B cell (primary cell): ENCODE results near the gene ID1. TPM values are rescaled to one million over a fixed set of nuclear protein-coding genes. Genes with fewer than 3 reads are reported as not detected.

Experiments
- ATAC-seq: fragments of 200-7000 bp; cut with Tn5 transposase; one replicate; pipeline ENCODE4 v1.10.0; 2021; ENCODE audit warnings: low read depth, mild to moderate bottlenecking, moderate number of reproducible peaks, moderate library complexity
- CTCF ChIA-PET: fragments of 350-600 bp; sonication (Branson Sonifier 250); formaldehyde crosslinking; loops from one replicate; lab custom pipeline; 2021; ENCODE audit warnings: antibody characterized with exemption, inconsistent platforms; lab: Charles Lee
- POLR2A ChIA-PET: fragments of 350-600 bp; sonication (Branson Sonifier 250); formaldehyde crosslinking; loops from one replicate; lab custom pipeline; 2021; ENCODE audit warnings: antibody characterized with exemption; lab: Charles Lee
- DNase-seq: peaks from one replicate; pipeline ENCODE4 v3.0.0; 2013
- H2AFZ ChIP-seq: 2 replicates; pipeline ENCODE4 v1.6.1; 2012; ENCODE audit warnings: mild to moderate bottlenecking, low read depth, low read length; ENCODE audit not compliant: insufficient read depth, poor library complexity, severe bottlenecking
- H3K27ac ChIP-seq, 2 donors: 1 replicate in 1 of 2; 2 replicates in 1 of 2; pipeline ENCODE4 v1.5.1; 2012 to 2013; ENCODE audit warnings: low read length in 2 of 2, mild to moderate bottlenecking in 2 of 2, moderate library complexity in 1 of 2
- H3K27me3 ChIP-seq, 4 experiments: fragments of 200-600 bp in 1 of 4; sonication (generic) in 1 of 4; replicated peaks in 1 of 4; 1 replicate in 2 of 4; 2 replicates in 2 of 4; pipeline versions ENCODE4 v1.6.1 to v1.7.0; 2013 to 2016; ENCODE audit warnings: low read length in 3 of 4, mild to moderate bottlenecking in 2 of 4, mixed read lengths in 1 of 4, moderate library complexity in 1 of 4; ENCODE audit not compliant: insufficient read depth in 4 of 4, control insufficient read depth in 3 of 4; ENCODE audit errors: control extremely low read depth in 1 of 4
- H3K36me3 ChIP-seq, 2 experiments: replicated peaks in 1 of 2; 1 replicate in 1 of 2; 2 replicates in 1 of 2; pipeline versions ENCODE4 v1.6.1 to v1.7.1; 2013; ENCODE audit warnings: low read length in 1 of 2; ENCODE audit not compliant: insufficient read depth in 2 of 2, control insufficient read depth in 1 of 2; ENCODE audit errors: control extremely low read depth in 1 of 2, extremely low read depth in 1 of 2
- H3K4me1 ChIP-seq, 2 donors: fragments of 200-600 bp in 1 of 2; sonication (generic) in 1 of 2; 1 replicate in 1 of 2; 2 replicates in 1 of 2; pipeline versions ENCODE4 v1.5.1 to v1.6.1; 2013 to 2017; ENCODE audit warnings: low read length in 2 of 2; ENCODE audit not compliant: control insufficient read depth in 2 of 2, insufficient read depth in 2 of 2
- H3K4me2 ChIP-seq: replicated peaks from 2 replicates; pipeline ENCODE3; 2012; ENCODE audit warnings: mild to moderate bottlenecking, low read depth, low read length; ENCODE audit not compliant: poor library complexity, severe bottlenecking
- H3K4me3 ChIP-seq, 5 experiments: fragments of 200-600 bp in 1 of 5; sonication (generic) in 1 of 5; 1 replicate in 3 of 5; 2 replicates in 2 of 5; pipeline versions ENCODE4 v1.5.1 to v1.7.0; 2011 to 2016; ENCODE audit warnings: low read length in 4 of 5, mild to moderate bottlenecking in 4 of 5, low read depth in 2 of 5, control low read depth in 1 of 5, moderate library complexity in 1 of 5; ENCODE audit not compliant: insufficient read depth in 1 of 5; ENCODE audit errors: control extremely low read depth in 1 of 5, extremely low read depth in 1 of 5
- H3K79me2 ChIP-seq: fragments of 200-600 bp; sonication (generic); one replicate; pipeline ENCODE4 v1.6.0; 2016; ENCODE audit warnings: low read length; ENCODE audit not compliant: control insufficient read depth, insufficient read depth
- H3K9ac ChIP-seq: fragments of 200-600 bp; sonication (generic); 2 replicates; pipeline ENCODE4 v1.6.1; 2017; ENCODE audit warnings: mild to moderate bottlenecking, low read length, moderate library complexity
- H3K9me3 ChIP-seq, 3 donors: one replicate each; pipeline versions ENCODE4 v1.6.1 to v1.7.1; 2013; ENCODE audit warnings: low read length in 2 of 3; ENCODE audit not compliant: control insufficient read depth in 2 of 3, insufficient read depth in 1 of 3; ENCODE audit errors: control extremely low read depth in 1 of 3
- H4K20me1 ChIP-seq: 2 replicates; pipeline ENCODE4 v1.6.0; 2012; ENCODE audit warnings: mild to moderate bottlenecking, low read length; ENCODE audit not compliant: insufficient read depth, control insufficient read depth, poor library complexity, severe bottlenecking
- H3K27ac Mint-ChIP-seq: one replicate; pipeline ENCODE4 v1.8.0; 2021; ENCODE audit warnings: mixed read lengths
- H3K27me3 Mint-ChIP-seq: one replicate; pipeline ENCODE4 v1.8.0; 2021; ENCODE audit warnings: mixed read lengths
- H3K4me1 Mint-ChIP-seq: one replicate; pipeline ENCODE4 v1.8.0; 2021; ENCODE audit warnings: mixed read lengths
- H3K4me3 Mint-ChIP-seq: one replicate; pipeline ENCODE4 v1.8.0; 2021; ENCODE audit warnings: mixed read lengths
- H3K9me3 Mint-ChIP-seq: one replicate; pipeline ENCODE4 v1.8.0; 2022; ENCODE audit warnings: mixed read lengths; ENCODE audit not compliant: insufficient read depth
- CTCF ChIP-seq: fragments of 200-600 bp; IDR thresholded peaks from one replicate; pipeline ENCODE4 v1.8.0; 2022; ENCODE audit warnings: antibody characterized with exemption, mild to moderate bottlenecking
- EZH2 ChIP-seq: IDR thresholded peaks from 2 replicates; pipeline ENCODE4 v1.6.1; 2012; ENCODE audit warnings: borderline replicate concordance, low read depth, mild to moderate bottlenecking, moderate library complexity, low read length; ENCODE audit not compliant: insufficient read depth, poor library complexity, severe bottlenecking
- WGBS: methylation state at CpG from one replicate; pipeline ENCODE4 v1.1.5; 2013; ENCODE audit warnings: missing lambda C conversion rate; ENCODE audit not compliant: insufficient coverage; 5-methylcytosine and 5-hydroxymethylcytosine counted together
- intact Hi-C: fragments of 100-400 bp; cut with micrococcal nuclease; formaldehyde crosslinking; loops from one replicate; pipeline ENCODE4 v1.10.0; 2022
- polyA plus RNA-seq: library from polyadenylated mRNA; depleted of rRNA; stranded (reverse); fragments of >200 nt; gene quantifications from 2 replicates; pipeline ENCODE4 v1.2.3, GENCODE V29; 2012
- total RNA-seq, 2 donors: library from RNA; stranded (reverse); fragments of 120-200 nt in 1 of 2; gene quantifications; 1 replicate in 1 of 2; 2 replicates in 1 of 2; pipeline versions ENCODE4 v1.2.3 to v1.2.4, GENCODE V29; 2013 to 2022

Gene ID1
- total and polyA plus RNA-seq, 2 donors (not counting 1 experiment from before 2014, with no cell fraction given): 4.4 to 68.2 TPM

DNA sequence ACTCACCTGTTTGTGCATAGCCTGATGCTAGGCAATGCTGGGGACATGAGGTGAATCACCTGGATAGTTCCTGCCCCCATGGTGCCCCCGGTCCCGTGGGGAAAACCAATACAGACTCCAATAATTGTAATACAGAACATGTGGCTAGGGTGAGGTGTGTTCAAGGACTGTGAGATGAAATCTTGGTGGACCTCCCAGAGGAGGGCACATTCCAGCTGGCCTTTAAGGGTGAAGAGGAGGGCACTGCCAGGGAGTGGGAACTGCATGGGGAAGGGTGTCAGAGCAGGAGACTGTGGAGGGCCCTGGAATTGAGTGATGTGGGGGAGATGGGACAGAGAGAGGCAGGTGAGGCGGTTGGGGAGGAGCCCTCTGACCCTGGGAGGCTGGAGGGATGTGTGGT is 35.2 kb downstream of the ID1 start:
- Histone ChIP-seq H3K4me3 (no peak overlapping the region), H3K9ac (no peak overlapping the region), H3K4me1 (no peaks in the 10 kb centered on the region), H3K36me3 (no peaks in the 10 kb centered on the region), H2AFZ (no peak overlapping the region), H3K27ac (no peak overlapping the region), H4K20me1 (no peaks in the 10 kb centered on the region), H3K27me3 (no peaks in the 10 kb centered on the region), H3K79me2 (no peaks in the 10 kb centered on the region), H3K4me2 (no peak overlapping the region), H3K9me3 (no peaks in the 10 kb centered on the region)
- ChIA-PET CTCF (interaction anchor here (0.8 to 1.3 kb wide), 2 partner anchors 21 to 71 kb away, joined by 3 to 4 read pairs; no protein-coding TSS in a partner anchor), POLR2A (no interaction called here)
- Mint-ChIP-seq H3K9me3 (no peaks in the 10 kb centered on the region), H3K4me3 (no peak overlapping the region), H3K27me3 (peaks cover 8% of the 10 kb centered on the region), H3K27ac (no peak overlapping the region), H3K4me1 (no peaks in the 10 kb centered on the region)
- whole genome bisulfite sequencing: no CpG with 5 or more reads among the region's 3 CpGs
- no peak for DNase-seq
- no peak for ATAC-seq
- intact Hi-C loops: no loop called here
- TF ChIP-seq EZH2: no peak

DNA sequence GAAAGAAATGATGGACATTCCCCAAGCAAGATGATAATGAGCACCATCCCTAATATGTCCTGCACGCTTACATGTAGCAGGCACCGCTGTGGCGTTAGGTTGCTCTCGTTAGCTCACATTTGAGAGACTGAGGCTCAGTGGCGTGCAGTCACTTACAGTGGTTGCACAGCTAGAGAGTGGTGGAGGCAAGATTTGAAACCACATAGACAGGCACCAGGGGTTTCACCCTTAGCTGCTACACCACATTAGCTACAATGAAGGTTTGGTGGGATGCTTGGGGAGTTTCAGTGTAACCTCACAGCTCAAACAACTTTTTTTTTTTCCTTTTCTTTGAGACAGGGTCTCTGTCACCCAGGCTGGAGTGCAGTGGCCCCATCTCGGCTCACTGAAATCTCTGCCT is 36.3 kb downstream of the ID1 start:
- H3K9me3 ChIP-seq: no peaks in the 10 kb centered on the region
- ATAC-seq (no peak), DNase-seq (no peak)
- H4K20me1 ChIP-seq: no peaks in the 10 kb centered on the region
- ChIA-PET POLR2A (no interaction called here), CTCF (interaction anchor here (0.8 to 1.3 kb wide), 3 partner anchors 8 to 72 kb away, joined by 3 read pairs; no protein-coding TSS in a partner anchor)
- H3K27me3 ChIP-seq: no peaks in the 10 kb centered on the region
- Mint-ChIP-seq H3K27ac (no peak overlapping the region), H3K4me1 (no peaks in the 10 kb centered on the region), H3K4me3 (no peak overlapping the region), H3K27me3 (peaks cover 8% of the 10 kb centered on the region), H3K9me3 (no peaks in the 10 kb centered on the region)
- no peak overlapping the region for H2AFZ ChIP-seq
- no peaks in the 10 kb centered on the region for H3K4me1 ChIP-seq
- TF ChIP-seq CTCF (no peak), EZH2 (no peak)
- intact Hi-C loops: no loop called here
- 83% methylated on average over 2 of the region's 6 CpGs for WGBS
- no peaks in the 10 kb centered on the region for H3K36me3 ChIP-seq
- H3K27ac ChIP-seq: no peak overlapping the region
- no peak overlapping the region for H3K4me2 ChIP-seq
- H3K4me3 ChIP-seq: no peak overlapping the region
- no peak overlapping the region for H3K9ac ChIP-seq
- H3K79me2 ChIP-seq: no peaks in the 10 kb centered on the region
